HFFc6 (cell line): Measurements from ENCODE around the gene METTL13. TPM values are rescaled to one million over a fixed set of nuclear protein-coding genes. Genes with fewer than 3 reads are reported as not detected.

ENCODE experiments used
- total RNA-seq, 6 experiments: library from RNA; stranded (reverse); fragmentation: NEBNext Ultra II Directional; extraction: Animal tissue kit (Norgen Biotek cat#: 25700); gene quantifications; 2 replicates in 1 of 6; 3 replicates in 5 of 6; pipeline ENCODE4 v1.2.3, GENCODE V29; 2021

The METTL13 gene
- total RNA-seq, 6 experiments from 2014 or later = 23.4 to 31.5 (median 25.4) TPM

Other genes starting within 250 kb of the METTL13 start
- not detected for gene MYOCOS, start 159.4 kb upstream of the METTL13 start, total RNA-seq
- gene MYOC, start 129.0 kb upstream of the METTL13 start, total RNA-seq = under 1 TPM in 1 of 6 experiments, not detected in 5; 0.10 TPM
- gene VAMP4, start 39.6 kb upstream of the METTL13 start, total RNA-seq = 10 to 100 TPM; 12.8 to 14.7 (median 13.4) TPM
- gene DNM3, start 59.8 kb downstream of the METTL13 start, total RNA-seq = under 1 TPM; 0.25 to 0.73 (median 0.39) TPM